ENCODE results near the gene TRAPPC3. TPM values are rescaled to one million over a fixed set of nuclear protein-coding genes. Genes with fewer than 3 reads are reported as not detected.

TRAPPC3 gene
- total and polyA plus RNA-seq, 9 donors = 32.4 to 42.1 (median 35.8) TPM

DNA sequence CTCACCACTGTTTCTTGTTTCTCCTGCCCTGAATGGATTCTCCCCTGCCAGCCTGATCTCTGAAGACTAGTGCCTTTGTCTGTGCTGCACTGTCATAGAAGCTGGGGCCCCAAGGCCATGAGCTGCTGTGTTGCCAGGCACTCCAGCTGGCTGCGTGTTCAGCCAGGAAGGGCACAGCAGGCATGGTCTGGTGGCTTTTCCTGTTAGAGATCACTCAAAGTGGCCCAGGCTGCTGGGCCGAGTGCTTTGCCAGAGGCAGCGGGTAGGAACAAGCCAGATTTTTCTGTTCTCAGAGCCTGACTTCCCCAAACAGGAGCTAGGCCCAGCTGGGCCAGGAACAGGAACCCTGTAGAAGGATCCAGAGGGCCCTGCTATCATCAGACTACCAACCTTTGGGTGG is 55.4 kb downstream of the TRAPPC3 start:
- no peak overlapping the region for H3K4me3 ChIP-seq (ENCODE audit: low read length)
- peaks cover 24% of the 10 kb centered on the region for H3K4me1 ChIP-seq (ENCODE audit: control insufficient read depth, insufficient read depth, low read length)
- no peak overlapping the region for H3K27ac ChIP-seq (ENCODE audit: low read length)
- WGBS (ENCODE audit: insufficient coverage) = 86% methylated on average over 3 of the region's 3 CpGs
- H3K27me3 ChIP-seq (ENCODE audit: control insufficient read depth, insufficient read depth, low read length) = no peaks in the 10 kb centered on the region
- no peak for DNase-seq
- H3K36me3 ChIP-seq (ENCODE audit: control insufficient read depth, insufficient read depth, low read length) = peaks cover 55% of the 10 kb centered on the region
- H3K9me3 ChIP-seq (replicated peaks; ENCODE audit: control insufficient read depth, low read depth, low read length) = no peaks in the 10 kb centered on the region

DNA sequence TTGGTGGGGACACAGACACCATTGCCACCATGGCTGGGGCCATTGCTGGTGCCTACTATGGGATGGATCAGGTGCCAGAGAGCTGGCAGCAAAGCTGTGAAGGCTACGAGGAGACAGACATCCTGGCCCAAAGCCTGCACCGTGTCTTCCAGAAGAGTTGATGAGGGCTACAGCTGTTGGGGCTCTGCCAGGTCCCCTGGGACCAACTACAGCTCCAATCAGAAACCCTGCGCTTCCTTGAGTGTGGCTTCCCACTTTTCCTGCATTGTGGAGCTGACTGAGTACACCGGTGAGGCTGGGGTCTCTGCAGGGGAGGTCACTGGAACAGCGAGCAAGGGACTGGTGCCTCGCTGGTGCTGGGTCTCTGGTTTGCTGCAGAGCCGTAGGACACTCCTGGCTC is 56.1 kb downstream of the TRAPPC3 start:
- no peak overlapping the region for H3K27ac ChIP-seq (ENCODE audit: low read length)
- 69% methylated on average over 7 of the region's 7 CpGs for WGBS (ENCODE audit: insufficient coverage)
- H3K9me3 ChIP-seq (replicated peaks; ENCODE audit: control insufficient read depth, low read depth, low read length) = no peaks in the 10 kb centered on the region
- no peak for DNase-seq
- H3K4me1 ChIP-seq (ENCODE audit: control insufficient read depth, insufficient read depth, low read length) = peaks cover 27% of the 10 kb centered on the region
- peaks cover 55% of the 10 kb centered on the region for H3K36me3 ChIP-seq (ENCODE audit: control insufficient read depth, insufficient read depth, low read length)
- no peaks in the 10 kb centered on the region for H3K27me3 ChIP-seq (ENCODE audit: control insufficient read depth, insufficient read depth, low read length)
- H3K4me3 ChIP-seq (ENCODE audit: low read length) = no peak overlapping the region

DNA sequence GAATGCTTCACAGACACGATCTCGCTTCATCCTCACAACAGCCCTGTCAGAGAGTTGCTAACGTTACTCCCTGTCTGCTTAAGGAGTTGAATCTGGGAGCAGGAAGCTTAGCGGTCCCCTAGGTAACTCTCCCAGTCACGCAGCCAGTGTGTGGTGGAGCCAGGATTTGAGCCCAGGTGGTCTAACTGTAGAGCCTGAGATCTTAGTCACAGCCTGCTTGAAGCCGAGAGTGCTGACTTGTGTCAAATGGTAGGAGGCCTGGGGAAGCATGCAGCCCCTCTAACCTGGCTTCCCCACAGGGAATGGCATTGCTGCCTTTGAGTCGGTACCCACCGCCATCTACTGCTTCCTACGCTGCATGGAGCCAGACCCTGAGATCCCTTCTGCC is 56.5 kb downstream of the TRAPPC3 start:
- WGBS (ENCODE audit: insufficient coverage) = 92% methylated on average over 5 of the region's 9 CpGs
- DNase-seq = no peak
- no peak overlapping the region for H3K27ac ChIP-seq (ENCODE audit: low read length)
- no peaks in the 10 kb centered on the region for H3K27me3 ChIP-seq (ENCODE audit: control insufficient read depth, insufficient read depth, low read length)
- no peak overlapping the region for H3K4me3 ChIP-seq (ENCODE audit: low read length)
- H3K4me1 ChIP-seq (ENCODE audit: control insufficient read depth, insufficient read depth, low read length) = peaks cover 31% of the 10 kb centered on the region
- no peaks in the 10 kb centered on the region for H3K9me3 ChIP-seq (replicated peaks; ENCODE audit: control insufficient read depth, low read depth, low read length)
- H3K36me3 ChIP-seq (ENCODE audit: control insufficient read depth, insufficient read depth, low read length) = peaks cover 55% of the 10 kb centered on the region

DNA sequence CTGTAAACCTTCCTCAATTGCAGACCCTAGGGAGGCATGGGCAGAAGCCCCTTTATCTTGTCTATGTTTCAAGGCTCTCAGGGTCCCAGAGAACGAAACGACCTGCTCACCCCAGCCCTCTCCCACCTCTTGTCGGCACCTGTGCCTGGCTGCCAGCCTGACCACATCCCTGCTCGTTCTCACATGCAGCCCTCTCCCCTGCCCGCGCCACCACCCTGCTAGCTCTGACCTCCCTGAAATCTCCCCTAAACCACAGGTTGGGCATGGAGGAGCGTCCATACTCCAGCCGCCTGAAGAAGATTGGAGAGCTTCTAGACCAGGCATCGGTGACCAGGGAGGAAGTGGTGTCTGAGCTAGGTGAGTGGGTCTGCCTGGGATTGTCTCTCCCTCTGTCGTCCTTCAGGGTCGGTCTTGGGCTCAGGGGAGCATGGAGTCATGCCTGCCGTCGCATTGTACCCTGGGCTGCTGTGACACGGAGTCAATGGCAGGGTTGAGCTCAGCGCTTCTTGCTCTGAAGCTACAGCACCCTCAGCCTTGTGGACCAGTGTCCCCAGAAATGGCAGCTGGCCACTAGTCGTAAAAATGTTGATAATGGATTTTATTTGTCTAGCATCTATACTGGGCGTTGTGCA is 57.0 kb downstream of the TRAPPC3 start:
- peaks cover 55% of the 10 kb centered on the region for H3K36me3 ChIP-seq (ENCODE audit: control insufficient read depth, insufficient read depth, low read length)
- no peaks in the 10 kb centered on the region for H3K9me3 ChIP-seq (replicated peaks; ENCODE audit: control insufficient read depth, low read depth, low read length)
- 93% methylated on average over 13 of the region's 17 CpGs for WGBS (ENCODE audit: insufficient coverage)

DNA sequence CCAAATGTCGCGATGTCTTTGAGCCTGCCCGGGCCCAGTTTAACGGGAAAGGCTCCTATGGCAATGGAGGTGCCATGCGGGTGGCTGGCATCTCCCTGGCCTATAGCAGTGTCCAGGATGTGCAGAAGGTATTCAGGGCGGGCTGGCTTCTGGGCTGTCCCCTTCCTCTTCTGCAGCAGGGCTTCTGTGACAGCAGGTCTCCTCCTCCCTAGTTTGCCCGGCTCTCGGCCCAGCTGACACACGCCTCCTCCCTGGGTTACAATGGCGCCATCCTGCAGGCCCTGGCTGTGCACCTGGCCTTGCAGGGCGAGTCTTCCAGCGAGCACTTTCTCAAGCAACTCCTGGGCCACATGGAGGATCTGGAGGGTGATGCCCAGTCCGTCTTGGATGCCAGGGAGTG is 57.6 kb downstream of the TRAPPC3 start:
- Histone ChIP-seq H3K27ac (ENCODE audit: low read length) (no peak overlapping the region), H3K36me3 (ENCODE audit: control insufficient read depth, insufficient read depth, low read length) (peaks cover 55% of the 10 kb centered on the region), H3K4me3 (ENCODE audit: low read length) (no peak overlapping the region), H3K9me3 (replicated peaks; ENCODE audit: control insufficient read depth, low read depth, low read length) (no peaks in the 10 kb centered on the region), H3K27me3 (ENCODE audit: control insufficient read depth, insufficient read depth, low read length) (no peaks in the 10 kb centered on the region), H3K4me1 (ENCODE audit: control insufficient read depth, insufficient read depth, low read length) (peaks cover 27% of the 10 kb centered on the region)
- no peak for DNase-seq
- WGBS (ENCODE audit: insufficient coverage) = 95% methylated on average over 8 of the region's 13 CpGs

More for the DNA sequence above, 57.0 kb downstream of the TRAPPC3 start:
- no peaks in the 10 kb centered on the region for H3K27me3 ChIP-seq (ENCODE audit: control insufficient read depth, insufficient read depth, low read length)
- peaks cover 30% of the 10 kb centered on the region for H3K4me1 ChIP-seq (ENCODE audit: control insufficient read depth, insufficient read depth, low read length)
- no peak overlapping the region for H3K27ac ChIP-seq (ENCODE audit: low read length)
- DNase-seq = no peak
- H3K4me3 ChIP-seq (ENCODE audit: low read length) = no peak overlapping the region

DNA sequence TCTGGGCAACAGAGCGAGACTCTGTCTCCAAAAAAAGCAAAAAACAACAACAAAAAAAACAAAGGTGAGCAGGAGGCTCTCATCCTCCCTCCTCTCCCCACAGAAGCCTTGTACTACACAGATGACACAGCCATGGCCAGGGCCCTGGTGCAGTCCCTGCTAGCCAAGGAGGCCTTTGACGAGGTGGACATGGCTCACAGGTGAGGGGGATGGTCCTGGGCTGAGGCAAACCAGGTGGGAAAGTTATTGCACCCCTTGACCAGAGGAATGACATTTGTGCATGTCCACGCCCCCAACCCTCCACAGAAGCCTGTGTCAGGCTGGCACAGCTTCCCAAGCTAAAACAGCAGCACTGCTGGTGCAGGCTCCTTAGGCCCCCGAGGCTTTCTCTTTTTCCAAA is 58.1 kb downstream of the TRAPPC3 start:
- peaks cover 25% of the 10 kb centered on the region for H3K4me1 ChIP-seq (ENCODE audit: control insufficient read depth, insufficient read depth, low read length)
- no peaks in the 10 kb centered on the region for H3K9me3 ChIP-seq (replicated peaks; ENCODE audit: control insufficient read depth, low read depth, low read length)
- no peaks in the 10 kb centered on the region for H3K27me3 ChIP-seq (ENCODE audit: control insufficient read depth, insufficient read depth, low read length)
- no peak overlapping the region for H3K4me3 ChIP-seq (ENCODE audit: low read length)
- DNase-seq = no peak
- H3K27ac ChIP-seq (ENCODE audit: low read length) = no peak overlapping the region
- H3K36me3 ChIP-seq (ENCODE audit: control insufficient read depth, insufficient read depth, low read length) = peaks cover 51% of the 10 kb centered on the region
- 90% methylated on average over 4 of the region's 4 CpGs for WGBS (ENCODE audit: insufficient coverage)

DNA sequence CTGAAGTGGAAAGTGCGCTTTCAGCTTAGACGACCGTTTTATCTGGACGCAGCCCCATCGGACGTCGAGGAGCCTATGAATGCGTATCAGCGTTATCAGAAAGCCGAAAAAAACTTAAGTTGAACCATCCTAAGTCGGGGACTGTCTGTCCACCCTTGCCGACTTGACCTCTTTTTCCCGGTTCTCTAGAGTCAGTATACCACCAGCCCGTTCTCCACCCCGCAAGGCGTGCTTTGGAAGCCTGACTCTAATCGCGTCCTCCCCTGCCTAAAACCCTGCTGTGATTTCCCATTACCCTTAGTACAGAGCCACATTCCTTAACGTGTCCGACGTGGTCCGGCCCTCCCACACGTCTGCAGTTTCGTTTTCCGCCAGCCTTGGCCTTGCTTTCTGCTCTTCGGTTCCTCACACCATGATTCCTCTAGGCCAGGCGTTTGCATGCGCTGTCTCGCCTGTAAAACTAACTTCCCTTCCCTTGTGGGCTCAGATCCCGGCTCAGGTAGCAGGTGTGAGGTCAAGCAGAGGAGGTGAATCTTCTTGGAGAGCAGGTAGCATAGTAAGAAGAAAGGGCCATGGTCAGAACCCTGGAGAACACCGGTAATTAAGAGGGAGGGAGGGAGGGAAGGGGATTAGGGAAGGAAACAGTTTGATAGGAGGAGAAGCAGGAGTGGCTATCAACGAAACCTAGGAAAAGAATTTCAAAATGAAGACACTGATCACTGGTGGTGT is 59.7 kb downstream of the TRAPPC3 start:
- Histone ChIP-seq H3K36me3 (ENCODE audit: control insufficient read depth, insufficient read depth, low read length) (peaks cover 39% of the 10 kb centered on the region), H3K27me3 (ENCODE audit: control insufficient read depth, insufficient read depth, low read length) (no peaks in the 10 kb centered on the region), H3K27ac (ENCODE audit: low read length) (peak overlapping the region; percentile 79), H3K4me1 (ENCODE audit: control insufficient read depth, insufficient read depth, low read length) (peaks cover 26% of the 10 kb centered on the region), H3K9me3 (replicated peaks; ENCODE audit: control insufficient read depth, low read depth, low read length) (no peaks in the 10 kb centered on the region), H3K4me3 (ENCODE audit: low read length) (peak overlapping the region; percentile 92)
- DNase-seq = peak; percentile 51
- 4% methylated on average over 28 of the region's 32 CpGs for WGBS (ENCODE audit: insufficient coverage)

DNA sequence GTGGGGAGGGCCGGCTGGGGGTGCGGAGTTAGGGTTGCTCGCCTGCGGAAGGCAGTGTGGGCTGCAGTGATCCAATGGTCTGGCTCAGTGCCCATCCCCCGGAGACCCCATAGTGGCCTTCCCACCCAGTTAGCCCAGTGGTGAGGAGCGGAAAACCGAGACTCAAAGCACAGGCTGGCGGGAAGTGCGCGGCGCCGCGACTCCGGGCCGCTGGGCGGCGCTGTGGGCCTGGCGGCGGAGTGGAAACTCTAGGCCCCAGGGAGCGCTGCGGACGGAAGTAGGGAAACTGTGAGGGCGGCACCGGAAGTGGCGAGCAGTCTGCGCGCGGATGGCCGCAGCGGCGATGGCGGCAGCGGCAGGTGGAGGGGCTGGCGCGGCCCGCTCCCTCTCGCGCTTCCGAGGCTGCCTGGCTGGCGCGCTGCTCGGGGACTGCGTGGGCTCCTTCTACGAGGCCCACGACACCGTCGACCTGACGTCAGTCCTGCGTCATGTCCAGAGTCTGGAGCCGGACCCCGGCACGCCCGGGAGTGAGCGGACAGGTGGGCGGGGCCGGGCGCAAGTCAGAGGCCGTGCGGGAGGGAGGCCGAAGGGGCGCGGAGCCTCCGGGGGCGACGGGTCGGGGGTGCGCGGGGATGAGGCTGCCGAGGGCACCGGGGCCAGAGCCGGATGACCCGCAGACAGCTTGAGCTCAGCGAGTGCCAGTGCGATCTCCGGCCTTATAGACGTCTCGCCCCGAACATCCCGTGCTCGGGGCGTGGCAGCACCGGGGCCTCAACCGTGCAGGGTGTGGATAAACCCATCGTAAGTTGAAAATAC is 60.5 kb downstream of the TRAPPC3 start, which contains the start of gene ADPRS:
ADPRS (plus strand) TSS at position 316 of the 816 bp plus-strand sequence; CDS start at position 329, 13 bp downstream.
- Histone ChIP-seq H3K9me3 (replicated peaks; ENCODE audit: control insufficient read depth, low read depth, low read length) (no peaks in the 10 kb centered on the region), H3K27me3 (ENCODE audit: control insufficient read depth, insufficient read depth, low read length) (no peaks in the 10 kb centered on the region), H3K4me3 (ENCODE audit: low read length) (peak within 1 kb of the TSS; percentile 92), H3K36me3 (ENCODE audit: control insufficient read depth, insufficient read depth, low read length) (peaks cover 31% of the 10 kb centered on the region), H3K4me1 (ENCODE audit: control insufficient read depth, insufficient read depth, low read length) (peaks cover 32% of the 10 kb centered on the region), H3K27ac (ENCODE audit: low read length) (peak within 1 kb of the TSS; percentile 79)
- DNase-seq = peak; percentile 96
- WGBS (ENCODE audit: insufficient coverage) = under 1% methylated on average over 83 of the region's 84 CpGs

DNA sequence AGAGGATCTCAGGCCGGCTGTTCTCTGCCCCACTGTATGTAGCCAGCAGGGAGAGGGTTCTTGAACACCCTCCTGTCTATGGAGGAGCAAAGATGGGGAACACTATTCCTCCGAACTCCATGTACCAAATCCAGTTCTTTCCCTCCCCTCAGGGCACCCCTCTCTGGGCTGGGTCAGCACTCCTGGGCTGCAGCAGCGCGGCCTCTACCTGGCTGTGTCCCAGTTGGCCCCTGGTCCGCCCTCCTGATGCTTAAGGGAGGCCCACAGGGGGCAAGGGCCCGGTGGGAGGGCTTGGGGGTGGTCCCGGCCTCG is 61.1 kb downstream of the TRAPPC3 start:
- Histone ChIP-seq H3K9me3 (replicated peaks; ENCODE audit: control insufficient read depth, low read depth, low read length) (no peaks in the 10 kb centered on the region), H3K27me3 (ENCODE audit: control insufficient read depth, insufficient read depth, low read length) (peaks cover 2% of the 10 kb centered on the region), H3K36me3 (ENCODE audit: control insufficient read depth, insufficient read depth, low read length) (peaks cover 25% of the 10 kb centered on the region), H3K4me3 (ENCODE audit: low read length) (peak overlapping the region; percentile 92), H3K27ac (ENCODE audit: low read length) (peak overlapping the region; percentile 20), H3K4me1 (ENCODE audit: control insufficient read depth, insufficient read depth, low read length) (peaks cover 33% of the 10 kb centered on the region)
- 5% methylated on average over 4 of the region's 8 CpGs for WGBS (ENCODE audit: insufficient coverage)
- no peak for DNase-seq

Measured in muscle of leg (tissue), 11 donors.